DND-41 (cell line): Measurements from ENCODE around the gene GNAS-AS1.

ENCODE experiments used
- CTCF ChIP-seq: IDR thresholded peaks from 2 replicates; pipeline ENCODE4 v1.5.1; 2012; ENCODE audit warnings: borderline replicate concordance, low read length, moderate library complexity, mild to moderate bottlenecking; ENCODE audit not compliant: poor library complexity, severe bottlenecking; ENCODE audit errors: extremely low read depth
- EZH2 ChIP-seq: IDR thresholded peaks from 3 replicates; pipeline ENCODE4 v1.6.1; 2012; ENCODE audit warnings: borderline replicate concordance, low read depth, mild to moderate bottlenecking, moderate library complexity, low read length, inconsistent platforms; ENCODE audit not compliant: severe bottlenecking

DNA sequence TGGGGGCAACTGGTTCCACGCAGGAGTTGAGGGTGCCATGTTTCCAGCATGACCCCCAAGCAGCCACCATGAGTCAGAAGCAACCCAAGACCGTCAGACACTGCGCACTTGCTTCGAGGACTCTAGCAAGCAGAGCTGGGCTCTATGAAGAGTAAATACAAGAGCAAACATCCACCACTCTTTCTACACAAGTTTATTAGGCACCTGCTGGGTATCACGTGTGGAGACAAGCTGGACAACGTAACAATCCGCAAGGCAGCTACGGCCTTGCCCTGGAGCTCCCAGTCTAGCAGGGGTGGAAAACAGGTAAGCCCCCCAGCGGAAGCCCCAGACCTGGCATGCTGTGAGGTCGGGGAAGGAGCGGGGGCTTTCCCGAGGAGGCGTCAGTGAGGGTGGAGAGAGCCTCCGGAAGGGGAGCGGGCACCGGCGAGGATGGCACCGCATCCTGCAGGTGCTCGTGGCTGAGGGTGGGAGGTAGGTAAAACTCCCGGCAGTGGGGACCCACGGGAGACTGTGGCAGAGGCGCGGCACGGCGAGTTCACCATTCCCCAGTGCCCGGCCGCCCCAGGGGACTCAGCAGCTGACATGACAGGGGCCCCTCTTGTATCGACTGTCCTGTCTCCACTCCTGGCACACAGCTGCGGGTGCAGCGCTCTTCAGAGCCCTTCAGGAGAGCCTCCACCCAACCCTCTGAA is 33.6 kb downstream of the GNAS-AS1 start:
- TF ChIP-seq CTCF (no peak), EZH2 (no peak)
